Dermis blood vessel endothelial cell (primary cell): ENCODE measurements around the gene SEPSECS. TPM values are rescaled to one million over a fixed set of nuclear protein-coding genes. Genes with fewer than 3 reads are reported as not detected.
"Not testable (repeated sequence)": the region's sequence is repeated elsewhere in the genome, so short reads cannot be mapped to it uniquely, and the experiment has no call there.

Source experiments
- DNase-seq: peaks from one replicate; pipeline ENCODE4 v3.0.0; 2010
- total RNA-seq: library from RNA; depleted of rRNA; stranded (reverse); fragments of >200 nt; gene quantifications from 2 replicates; pipeline ENCODE4 v1.2.3, GENCODE V29; 2014

Gene SEPSECS
- total RNA-seq, 1 donor from 2014 or later: 10.2 TPM

DNA sequence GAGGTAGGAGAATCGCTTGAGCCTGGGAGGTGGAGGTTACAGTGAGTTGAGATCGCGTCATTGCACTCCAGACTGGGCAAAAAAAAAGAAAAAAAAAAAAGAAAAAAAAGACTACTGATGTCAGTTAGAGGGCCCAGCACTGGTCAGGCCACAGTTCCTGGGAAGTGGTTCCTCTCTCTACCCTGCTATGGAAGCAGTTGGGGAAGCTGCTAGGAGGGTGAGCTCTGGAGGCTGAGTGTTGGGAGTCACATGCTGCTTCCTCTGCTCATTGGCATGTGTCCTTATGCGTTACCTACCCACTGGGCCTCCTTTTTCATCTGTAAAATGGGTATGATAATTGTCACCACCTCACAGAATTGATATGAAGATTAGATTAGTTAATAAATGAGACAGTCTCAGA, 50.7 kb downstream of the SEPSECS start:
- no peak for DNase-seq

DNA sequence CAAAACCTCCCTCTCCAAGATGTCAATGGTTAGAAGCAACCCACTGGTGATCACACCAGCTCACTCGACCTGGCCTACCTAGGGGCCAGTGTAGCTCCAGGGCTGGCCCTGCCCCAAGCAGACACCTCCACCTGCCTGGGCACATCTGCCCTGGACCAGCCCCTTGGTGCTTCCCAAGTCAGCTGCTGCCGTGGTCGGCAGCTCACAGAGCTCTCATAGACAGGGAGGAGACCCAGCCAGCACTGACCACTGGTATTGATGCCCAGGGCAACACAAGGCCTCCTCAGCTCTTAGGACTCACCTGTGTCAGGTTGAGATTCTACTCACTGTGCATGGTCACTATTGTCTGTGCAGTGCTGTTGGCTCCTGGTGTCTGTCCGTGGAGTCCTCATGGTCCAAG, 51.7 kb downstream of the SEPSECS start:
- no peak for DNase-seq

DNA sequence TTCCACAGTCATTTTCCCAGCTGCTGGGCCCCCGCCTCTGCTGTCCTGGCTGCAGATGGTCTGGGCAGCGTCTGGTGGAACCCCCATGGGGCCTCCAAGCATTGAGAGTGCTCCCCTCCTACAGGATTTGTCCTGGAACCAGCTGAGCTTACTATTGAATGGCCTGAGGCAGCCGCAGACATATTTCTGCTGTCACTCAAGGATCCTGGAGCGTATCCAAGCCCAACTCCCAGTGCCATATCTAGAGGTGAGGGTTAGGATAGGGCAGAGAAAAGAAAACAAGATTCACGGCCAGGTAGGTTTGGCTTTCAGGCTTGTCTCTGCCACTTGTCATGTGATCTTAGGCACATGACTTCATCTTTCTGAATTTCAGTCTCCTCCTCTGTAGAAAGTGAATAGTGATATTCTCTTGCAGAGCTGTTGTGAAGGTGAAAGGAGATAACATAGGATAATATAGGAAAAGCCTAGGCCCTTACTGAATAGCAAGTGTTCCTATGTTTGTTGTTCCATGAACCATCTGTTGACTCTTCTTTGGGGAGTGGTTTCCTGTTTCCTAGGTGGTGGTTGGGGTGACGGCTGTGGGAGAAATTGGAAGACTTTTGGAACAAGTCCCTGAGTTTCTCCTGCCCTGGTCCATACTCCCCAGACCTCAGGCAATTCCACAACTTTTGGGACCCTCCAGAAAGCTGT, 52.3 kb downstream of the SEPSECS start:
- DNase-seq: no peak

DNA sequence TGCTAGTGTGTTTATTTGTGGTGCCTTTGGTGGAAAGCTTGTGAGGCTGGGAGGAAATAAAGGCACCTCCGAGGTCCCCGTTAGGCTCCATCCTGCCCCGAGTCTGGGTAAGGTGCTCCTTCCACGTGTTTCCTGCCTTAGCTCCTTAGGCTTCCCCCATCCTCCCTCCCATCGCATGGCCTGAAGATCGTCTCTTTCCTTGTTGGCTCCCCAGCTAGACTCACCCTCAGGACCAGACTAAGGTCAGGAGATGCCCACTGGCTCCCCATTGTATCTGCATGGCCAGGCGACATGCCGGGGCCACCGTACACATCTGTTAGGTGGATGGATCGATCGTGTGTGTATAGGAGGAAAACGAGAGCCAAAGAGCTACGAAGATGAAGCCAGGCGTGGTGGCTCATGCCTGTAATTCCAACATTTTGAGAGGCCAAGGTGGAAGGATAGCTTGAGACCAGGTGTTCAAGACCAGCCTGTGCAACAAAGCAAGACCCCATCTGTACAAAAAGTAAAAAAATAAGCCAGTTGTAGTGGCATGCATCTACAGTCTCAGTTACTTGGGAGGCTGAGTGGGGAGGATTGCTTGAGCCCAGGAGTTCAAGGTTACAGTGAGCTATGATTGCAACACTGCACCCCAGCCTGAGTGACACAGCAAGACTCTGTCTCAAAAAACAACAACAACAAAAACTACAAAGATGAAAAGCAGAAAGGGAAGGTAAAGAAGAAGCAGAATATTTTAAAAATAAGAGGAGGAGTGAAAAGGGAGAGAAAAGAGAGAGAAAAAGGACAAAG, 53.7 kb downstream of the SEPSECS start:
- no peak for DNase-seq

DNA sequence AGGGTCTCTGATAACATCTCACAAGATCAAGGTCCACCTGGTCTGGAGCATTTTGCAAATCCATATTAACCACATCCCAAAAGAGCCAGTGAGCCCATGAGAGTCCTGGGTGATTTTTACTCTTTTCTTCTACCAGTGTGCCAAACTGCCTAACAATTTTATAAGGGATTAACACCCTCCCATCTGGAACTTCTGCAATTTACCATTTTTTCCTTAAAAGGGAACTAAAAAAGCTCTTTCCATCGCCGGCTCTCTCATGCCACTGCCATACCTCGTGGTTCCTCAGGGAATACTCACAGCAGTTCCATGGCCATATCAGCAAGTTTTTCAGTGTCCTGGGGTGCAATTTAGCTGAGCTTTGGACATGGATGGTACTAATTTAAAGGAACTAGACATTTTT, 55.7 kb downstream of the SEPSECS start:
- DNase-seq: no peak

DNA sequence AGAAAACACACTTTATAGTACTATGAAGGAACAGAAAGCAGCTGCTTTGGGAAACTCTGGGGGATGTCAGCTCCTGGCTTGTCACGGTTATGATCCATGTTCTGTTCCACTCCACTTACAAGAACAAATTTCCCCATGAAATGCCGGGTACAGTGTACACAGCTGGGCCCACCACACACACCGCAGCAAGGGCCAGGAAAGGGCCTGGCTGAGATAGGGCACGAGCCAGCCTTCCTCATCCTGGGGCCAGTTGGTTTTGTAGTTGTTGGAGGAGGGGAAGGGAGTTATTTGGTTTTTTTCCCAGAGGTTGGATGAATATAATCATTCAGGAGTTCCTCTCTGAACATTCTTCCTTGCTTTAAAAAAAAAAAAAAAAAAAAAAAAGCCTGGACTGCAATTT, 56.8 kb downstream of the SEPSECS start:
- no peak for DNase-seq

DNA sequence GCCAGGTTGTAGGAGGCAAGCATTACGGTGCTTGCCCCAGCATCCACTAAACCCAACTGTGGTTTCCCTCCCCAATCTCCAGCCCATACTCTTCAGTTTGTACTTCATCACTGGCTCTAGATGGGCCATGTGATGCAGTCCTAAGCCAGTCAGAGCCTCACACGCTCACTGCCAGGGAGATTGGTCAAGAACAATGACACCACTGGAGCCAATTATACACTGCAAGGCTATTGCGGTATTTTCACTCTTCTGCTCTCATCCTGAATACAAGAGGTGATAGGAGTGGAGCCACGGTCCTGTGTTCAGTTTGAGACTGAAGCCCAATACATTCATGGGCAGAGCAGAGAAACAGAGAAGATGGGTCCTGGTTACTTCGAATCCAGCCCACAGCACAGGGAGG, 58.4 kb downstream of the SEPSECS start:
- no peak for DNase-seq

DNA sequence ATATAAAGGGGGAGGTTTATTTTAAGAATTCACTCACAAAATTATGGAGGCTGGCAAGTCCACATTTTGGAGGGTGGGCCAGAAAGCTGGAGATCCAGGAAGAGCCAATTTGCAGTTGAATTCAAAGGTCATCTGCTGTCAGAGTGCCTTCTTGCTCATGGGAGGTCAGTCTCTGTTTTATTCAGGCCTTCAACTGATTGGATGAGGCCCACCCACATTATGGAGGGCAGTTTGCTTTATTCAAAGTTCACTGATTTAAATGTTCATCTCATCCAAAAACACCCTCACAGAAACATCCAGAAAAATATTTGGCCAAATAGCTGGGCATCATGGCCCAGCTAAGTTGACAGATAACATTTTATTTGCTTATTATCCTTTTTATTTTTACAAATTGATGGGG, 59.5 kb downstream of the SEPSECS start:
- no peak for DNase-seq

DNA sequence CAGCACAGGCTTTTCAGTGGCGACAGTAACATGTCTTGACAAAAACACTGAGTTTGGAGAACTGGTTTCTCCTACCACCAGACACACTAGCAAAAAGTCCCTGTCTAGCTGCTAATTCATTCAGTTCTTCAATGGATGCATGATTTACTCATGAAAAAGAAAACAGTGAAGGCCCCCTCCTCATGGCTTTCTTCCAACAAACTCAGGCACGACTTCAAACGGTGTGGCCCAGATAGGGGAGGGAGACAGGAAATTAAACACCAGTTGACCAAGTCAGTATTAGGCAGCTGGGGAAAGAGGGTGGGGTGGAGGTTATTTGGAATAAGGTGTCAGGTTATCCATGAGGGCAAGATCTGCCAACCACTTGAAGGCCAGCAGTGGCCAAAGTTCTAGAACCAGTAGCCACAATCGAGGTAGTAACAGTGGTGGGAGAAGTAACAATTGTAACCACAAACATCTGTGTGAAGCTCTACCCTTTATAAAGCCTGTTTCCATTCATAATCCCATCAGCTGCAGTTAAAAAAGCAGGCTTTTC, 60.2 kb downstream of the SEPSECS start:
- DNase-seq: no peak

DNA sequence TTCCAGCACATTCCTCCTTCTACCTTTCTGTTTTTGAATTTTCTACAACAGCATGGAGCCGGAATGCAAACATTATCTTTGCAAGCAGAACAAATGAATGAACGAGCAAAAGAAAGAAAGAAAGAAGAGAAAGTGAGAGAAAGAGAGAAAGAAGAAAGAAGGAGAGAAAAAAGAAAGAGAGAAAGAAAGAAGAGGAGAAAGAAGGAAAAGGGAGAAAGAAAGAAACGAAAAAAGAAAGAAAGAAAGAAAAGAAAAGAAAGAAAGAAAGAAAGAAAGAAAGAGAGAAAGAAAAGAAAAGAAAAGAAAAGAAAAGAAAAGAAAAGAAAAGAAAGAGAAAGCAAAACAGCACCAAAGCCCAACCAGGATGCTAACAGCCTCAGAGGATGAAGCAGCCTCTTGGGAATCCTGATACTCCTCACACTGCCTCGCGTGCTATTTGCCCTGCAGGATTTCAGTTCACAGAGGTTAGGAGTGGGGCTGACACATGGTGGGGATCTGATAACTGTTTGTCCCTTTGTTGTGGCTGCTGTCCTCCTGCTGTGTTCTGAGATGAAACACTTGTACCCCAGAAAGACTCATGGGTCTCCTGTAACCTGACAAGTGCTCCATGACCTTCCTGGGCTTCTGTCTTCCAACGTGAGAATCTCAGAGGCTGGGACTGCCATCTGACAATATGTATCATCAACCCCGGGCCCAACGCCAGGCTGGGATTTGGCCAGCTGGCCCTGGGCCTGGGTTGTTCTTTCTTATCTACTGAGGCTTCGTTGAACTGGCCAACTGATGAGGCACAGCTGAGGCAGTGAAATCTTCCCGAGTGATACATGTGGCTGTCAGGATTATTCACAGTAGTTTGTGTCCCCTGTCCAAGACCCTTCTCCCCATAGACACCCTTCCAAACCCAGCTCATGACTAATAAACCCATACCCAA, 61.0 kb downstream of the SEPSECS start:
- DNase-seq: peak; percentile 34

DNA sequence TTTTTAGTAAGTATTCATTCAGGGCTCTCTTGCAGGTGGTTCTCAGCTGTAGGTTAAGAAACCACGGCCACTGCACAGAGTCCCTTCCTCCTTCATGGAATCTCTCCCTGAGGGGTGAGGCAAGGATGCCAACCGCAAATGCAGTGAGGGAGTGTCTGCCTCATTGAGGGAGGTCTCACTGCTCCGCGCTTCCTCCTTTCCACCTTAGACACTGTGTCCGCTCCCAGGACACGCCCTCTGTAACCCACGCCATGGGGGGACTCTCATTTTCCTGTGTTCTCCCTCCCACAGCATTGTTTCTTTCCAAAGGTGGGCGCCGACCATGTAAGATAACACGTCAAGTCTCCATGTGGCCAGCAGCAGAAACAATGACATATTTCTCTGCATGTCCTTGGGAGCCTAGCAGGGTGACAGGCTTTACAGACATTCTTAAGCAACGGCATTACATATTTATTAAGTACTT, 63.2 kb downstream of the SEPSECS start:
- DNase-seq: no peak

DNA sequence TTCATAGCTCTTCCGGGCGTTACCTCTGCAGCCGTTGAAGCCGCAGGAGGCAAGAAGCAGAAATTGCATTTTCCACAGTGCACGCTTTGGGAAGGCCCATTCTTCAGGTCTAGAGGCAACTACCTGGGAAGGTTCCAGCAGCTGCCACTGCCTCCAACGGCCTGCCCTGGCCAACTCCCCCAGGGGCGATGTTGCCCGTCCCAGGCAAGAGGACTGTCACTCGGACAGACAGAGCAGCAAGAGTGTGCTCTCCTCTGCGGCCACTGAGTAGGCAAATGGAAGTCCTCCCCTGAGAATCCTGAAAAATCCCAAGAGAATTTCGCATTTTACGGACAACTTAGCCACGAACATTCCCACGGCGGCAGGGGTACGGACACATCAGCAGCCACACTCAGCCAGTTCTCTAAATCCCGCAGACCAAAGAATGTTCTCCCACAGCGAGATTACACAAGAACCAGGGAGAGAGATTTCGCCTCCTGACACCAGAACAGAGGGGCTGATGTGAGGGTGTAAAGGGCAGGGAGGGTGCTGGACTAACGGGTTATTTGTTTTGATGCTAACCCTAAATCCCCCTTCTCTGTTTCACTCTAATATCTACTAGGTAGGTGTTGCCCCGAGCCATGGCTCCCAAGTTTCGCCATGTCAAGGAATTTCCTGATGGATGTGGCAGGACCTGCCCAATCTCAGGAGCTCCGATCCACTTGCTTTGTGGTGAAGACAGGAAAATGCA, 63.8 kb downstream of the SEPSECS start:
- DNase-seq: no peak

DNA sequence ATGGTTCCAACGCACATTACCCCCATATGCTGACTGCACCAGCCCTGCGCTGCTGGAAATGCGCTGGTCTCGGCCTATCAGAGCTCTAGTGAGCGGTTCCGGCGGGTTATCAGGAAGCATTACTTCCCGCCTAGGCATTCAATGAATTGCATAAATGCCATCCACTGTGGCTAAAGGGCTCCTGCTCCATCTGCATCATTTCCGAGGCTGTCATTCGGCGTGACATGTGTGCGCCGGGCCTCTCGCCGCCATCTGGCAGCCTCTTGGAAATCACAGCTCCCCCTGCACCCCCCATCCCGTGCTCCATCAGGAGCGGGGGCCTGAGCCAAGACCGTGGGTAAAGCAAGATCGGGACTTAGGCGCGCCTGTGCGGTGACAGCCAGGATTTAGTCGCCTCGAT, 64.4 kb downstream of the SEPSECS start:
- DNase-seq: no peak

DNA sequence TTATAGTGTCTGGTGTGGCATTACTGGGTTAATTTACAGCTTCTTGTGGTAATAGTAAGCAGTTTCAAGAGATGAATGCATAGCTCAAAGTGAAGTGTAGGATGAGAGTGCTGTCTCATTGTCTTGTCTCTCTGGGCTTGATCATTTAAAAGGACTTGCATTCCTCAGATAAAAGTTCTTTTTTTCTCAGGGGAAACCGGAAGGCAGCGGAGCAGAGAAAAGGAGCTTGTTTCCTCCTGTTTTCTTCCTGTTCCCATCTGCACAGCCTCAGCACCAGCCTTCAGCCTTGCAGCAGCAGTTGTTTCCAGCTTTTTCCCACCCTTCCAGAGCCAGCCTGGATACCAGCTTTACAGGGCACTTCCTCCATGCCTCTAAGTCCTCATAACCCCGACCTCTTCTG, 68.1 kb downstream of the SEPSECS start:
- DNase-seq: no peak

DNA sequence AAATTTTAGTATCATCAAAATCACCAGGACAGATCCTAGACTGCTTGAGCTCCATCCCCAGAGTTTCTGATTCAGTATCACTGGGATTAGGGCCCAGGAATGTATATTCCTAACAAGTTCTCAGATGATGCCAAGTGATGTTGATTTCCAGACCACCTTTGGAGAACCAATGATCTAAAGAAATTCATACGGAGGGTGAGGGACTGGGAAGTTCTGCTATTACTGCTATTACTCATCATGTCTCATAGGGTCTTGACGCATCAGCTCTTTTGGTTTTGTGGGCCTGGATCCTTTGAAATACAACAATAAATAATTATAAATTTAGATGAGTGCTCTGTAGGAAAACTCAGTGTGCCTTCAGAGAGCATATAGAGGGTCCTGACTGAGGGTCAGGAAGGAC, 69.7 kb downstream of the SEPSECS start:
- no peak for DNase-seq

DNA sequence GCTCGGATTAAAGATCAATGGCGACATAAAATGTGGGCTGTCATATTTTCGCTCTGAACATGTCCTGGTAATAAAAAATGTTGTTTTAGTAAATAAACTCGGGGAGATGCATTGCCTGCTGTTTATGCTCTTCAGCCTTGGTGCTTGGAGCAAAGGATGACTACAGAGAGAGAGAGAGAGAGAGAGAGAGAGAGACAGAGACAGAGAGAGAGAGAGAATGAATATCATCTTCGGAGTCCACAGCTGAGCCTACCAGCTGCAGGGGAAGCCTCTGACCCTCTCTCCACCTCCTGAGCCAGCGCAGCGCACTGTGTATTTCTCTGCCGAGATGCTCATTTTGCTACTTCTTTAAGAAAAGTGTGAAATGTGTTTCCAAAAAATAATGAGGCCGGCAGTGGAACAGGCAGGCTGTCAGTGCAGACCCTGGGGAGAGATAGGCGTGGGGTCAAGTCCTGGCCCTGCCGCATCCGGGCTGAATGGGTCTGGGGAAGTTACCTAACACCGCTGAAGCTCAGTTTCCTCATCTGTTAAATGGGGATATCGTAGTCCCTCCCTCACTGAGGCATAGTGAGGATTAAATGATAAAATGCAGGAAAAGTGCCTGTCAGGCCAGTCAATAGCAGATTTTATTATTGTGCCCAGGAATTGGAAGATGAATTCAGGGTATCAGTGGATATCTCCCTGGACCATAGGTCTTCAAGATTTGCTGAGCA, 71.0 kb downstream of the SEPSECS start:
- no peak for DNase-seq

DNA sequence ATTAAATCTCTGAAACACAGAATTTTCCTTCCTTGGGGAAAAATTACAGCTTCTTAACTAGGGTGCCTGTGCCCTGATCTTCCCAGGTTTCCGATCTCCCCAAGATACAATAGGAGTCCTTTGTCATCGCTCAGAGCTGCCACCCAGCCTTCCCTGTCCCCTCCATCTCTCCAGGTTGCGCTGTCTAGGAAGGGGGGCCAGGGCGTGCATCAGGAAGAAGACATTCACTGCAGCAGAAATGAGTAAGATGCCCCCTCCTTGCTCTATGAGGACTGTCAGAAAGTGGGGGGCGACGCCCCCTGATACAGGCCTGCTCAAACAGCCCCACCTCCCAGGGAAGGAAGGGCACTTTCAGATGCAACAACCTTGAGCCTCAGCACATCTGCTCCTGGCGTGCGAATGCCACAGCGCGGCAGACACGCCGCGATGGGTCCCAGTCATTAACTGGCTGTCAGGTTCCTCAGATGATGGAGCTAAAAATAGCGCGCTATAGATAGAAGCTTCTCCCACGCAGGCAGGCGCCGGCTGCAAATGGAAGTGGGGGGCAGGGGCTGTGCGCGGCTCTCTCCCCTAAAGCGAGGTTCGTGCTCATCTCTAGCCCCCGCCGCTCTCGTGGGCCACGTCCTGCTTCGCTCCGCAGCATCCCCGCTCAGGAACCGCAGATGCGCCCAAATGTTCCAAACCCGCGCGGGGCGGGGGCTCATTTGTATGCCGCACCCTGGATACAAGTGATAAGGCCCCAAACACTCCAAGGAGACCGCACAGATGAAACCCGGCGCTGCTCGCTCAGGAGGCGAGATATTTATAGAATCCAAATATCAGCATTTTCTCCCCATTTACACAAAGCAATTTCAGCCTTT, 71.9 kb downstream of the SEPSECS start:
- no peak for DNase-seq

DNA sequence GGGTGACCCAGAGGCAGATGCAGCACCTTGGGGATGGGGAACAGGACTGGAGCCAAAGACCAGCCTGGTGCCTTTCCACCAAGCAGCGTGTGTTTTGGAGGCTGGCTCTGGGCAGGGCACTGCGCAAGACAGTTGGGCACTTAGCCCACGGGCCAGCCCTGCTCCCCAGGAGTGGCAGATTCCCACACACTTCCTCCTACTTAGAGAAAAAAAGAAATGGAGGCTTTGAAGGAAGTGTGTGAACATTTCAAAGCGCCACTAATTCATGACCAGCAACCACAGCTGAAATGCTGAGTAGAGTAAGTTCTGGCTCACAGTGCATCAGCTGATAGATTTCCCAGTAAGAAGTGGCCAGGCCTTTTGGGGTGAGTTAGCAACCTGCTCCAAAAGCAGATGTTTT, 74.6 kb downstream of the SEPSECS start:
- no peak for DNase-seq

DNA sequence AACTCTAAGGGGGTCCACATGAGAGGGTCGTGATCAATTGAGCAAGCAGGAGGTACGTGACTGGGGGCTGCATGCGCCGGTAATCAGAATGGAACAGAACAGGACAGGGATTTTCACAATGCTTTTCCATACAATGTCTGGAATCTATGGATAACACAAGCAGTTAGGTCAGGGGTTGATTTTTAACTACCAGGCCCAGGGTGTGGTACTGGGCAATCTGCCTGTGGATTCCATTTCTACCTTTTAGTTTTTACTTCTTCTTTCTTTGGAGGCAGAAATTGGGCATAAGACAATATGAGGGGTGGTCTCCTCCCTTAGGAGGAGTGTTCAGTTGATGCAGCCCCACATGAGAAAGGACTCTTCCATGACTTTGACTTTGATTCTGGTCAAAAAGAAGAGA, 76.8 kb downstream of the SEPSECS start:
- DNase-seq: not testable (repeated sequence)

DNA sequence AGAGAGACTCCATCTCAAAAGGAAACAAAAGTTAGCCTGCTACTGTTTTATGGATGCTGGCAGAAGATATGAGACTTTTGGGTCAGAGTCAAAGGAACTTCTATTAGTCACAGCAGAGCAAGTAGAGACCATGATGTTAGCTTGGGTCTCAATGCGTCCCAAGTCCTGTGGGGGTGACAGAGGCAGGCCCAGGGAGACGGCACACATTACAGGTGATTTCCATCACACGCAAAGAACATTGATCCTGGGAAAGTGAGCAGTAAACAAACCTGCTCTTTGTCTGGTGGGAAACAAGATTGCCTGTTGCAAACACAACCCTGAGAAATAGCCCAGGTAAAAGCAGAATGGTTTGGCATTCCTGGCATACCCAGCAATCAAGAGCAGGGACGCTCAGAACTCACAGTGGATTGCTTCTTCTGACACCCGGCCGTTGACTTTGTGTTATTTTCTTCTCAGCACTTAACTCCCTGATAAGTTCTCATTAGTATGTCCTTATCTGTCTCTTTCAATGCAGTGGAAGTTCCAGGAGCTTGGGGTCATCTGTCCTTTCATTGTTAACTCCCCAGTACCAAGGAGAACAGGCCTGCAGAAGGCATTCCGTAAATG, 78.3 kb downstream of the SEPSECS start:
- DNase-seq: no peak
